Uterus (tissue), 4 donors: ENCODE results near the gene ZNF687. TPM values are rescaled to one million over a fixed set of nuclear protein-coding genes. Genes with fewer than 3 reads are reported as not detected.

Source experiments
- DNase-seq, 2 donors: peaks; one replicate each; pipeline ENCODE4 v3.0.0-alpha.2; 2019 to 2020
- H3K27ac ChIP-seq, 2 donors: fragments of 200-600 bp; sonication (generic); 1 replicate in 1 of 2; 2 replicates in 1 of 2; pipeline ENCODE4 v1.5.1; 2016 to 2018
- H3K27me3 ChIP-seq, 2 donors: fragments of 200-600 bp; sonication (generic); one replicate each; pipeline ENCODE4 v1.5.1; 2018 to 2019; ENCODE audit warnings: control low read depth in 1 of 2
- H3K36me3 ChIP-seq, 2 donors: fragments of 200-600 bp; sonication (generic); one replicate each; pipeline ENCODE4 v1.5.1; 2019; ENCODE audit warnings: control low read depth in 1 of 2
- H3K4me1 ChIP-seq, 2 donors: fragments of 200-600 bp; sonication (generic); one replicate each; pipeline ENCODE4 v1.5.1; 2018 to 2019; ENCODE audit warnings: control low read depth in 1 of 2
- H3K4me3 ChIP-seq, 2 donors: fragments of 200-600 bp; sonication (generic); 1 replicate in 1 of 2; 2 replicates in 1 of 2; pipeline ENCODE4 v1.5.1; 2018 to 2019; ENCODE audit warnings: mild to moderate bottlenecking in 1 of 2
- H3K9me3 ChIP-seq, 2 donors: fragments of 200-600 bp; sonication (generic); one replicate each; pipeline ENCODE4 v1.5.1; 2019; ENCODE audit warnings: control low read depth in 1 of 2
- POLR2A ChIP-seq, 2 donors: fragments of 450-650 bp; IDR thresholded peaks; one replicate each; pipeline ENCODE4 v1.6.1; 2016; ENCODE audit warnings: antibody characterized with exemption in 2 of 2, mild to moderate bottlenecking in 1 of 2, moderate library complexity in 1 of 2
- intact Hi-C: fragments of 100-400 bp; cut with DNase I; formaldehyde crosslinking; loops from one replicate; pipeline ENCODE4 v1.15.1; 2023; ENCODE audit warnings: low total_unique reads
- total RNA-seq, 4 donors: library from RNA; depleted of rRNA in 3 of 4; stranded (reverse); fragments of >200 nt in 3 of 4; gene quantifications; one replicate each; pipeline versions ENCODE4 v1.1.0 to v1.2.4, GENCODE V29; 2014 to 2023
- TF ChIP-seq, protein P1 (sequence below), 4 experiments: fragments of 200-600 bp in 2 of 4; fragments of 450-650 bp in 2 of 4; sonication (generic) in 2 of 4; IDR thresholded peaks; one replicate each; pipeline ENCODE4 v1.5.1; 2016 to 2019; ENCODE audit warnings: antibody characterized with exemption in 4 of 4, mild to moderate bottlenecking in 2 of 4, moderate library complexity in 1 of 4
- donor health status: DM: yes; HTN: yes; CAD: no.

Gene ZNF687
- total RNA-seq, 4 donors from 2014 or later = 6.4 to 31.9 (median 10.9) TPM

GRCh38 chr1:151292207-151293030, 10.3 kb downstream of the ZNF687 start:
- intact Hi-C loops = loop anchor here (10.0 kb wide), 1 partner anchor 102 kb away; the partner anchor contains the start of gene PSMB4
- no peaks in the 10 kb centered on the region for H3K4me1 ChIP-seq
- DNase-seq = no peak
- H3K9me3 ChIP-seq = no peaks in the 10 kb centered on the region
- H3K36me3 ChIP-seq = no peaks in the 10 kb centered on the region
- TF ChIP-seq POLR2A (IDR thresholded peaks at IDR 0.05) = no peak
- TF ChIP-seq, protein P1, sequence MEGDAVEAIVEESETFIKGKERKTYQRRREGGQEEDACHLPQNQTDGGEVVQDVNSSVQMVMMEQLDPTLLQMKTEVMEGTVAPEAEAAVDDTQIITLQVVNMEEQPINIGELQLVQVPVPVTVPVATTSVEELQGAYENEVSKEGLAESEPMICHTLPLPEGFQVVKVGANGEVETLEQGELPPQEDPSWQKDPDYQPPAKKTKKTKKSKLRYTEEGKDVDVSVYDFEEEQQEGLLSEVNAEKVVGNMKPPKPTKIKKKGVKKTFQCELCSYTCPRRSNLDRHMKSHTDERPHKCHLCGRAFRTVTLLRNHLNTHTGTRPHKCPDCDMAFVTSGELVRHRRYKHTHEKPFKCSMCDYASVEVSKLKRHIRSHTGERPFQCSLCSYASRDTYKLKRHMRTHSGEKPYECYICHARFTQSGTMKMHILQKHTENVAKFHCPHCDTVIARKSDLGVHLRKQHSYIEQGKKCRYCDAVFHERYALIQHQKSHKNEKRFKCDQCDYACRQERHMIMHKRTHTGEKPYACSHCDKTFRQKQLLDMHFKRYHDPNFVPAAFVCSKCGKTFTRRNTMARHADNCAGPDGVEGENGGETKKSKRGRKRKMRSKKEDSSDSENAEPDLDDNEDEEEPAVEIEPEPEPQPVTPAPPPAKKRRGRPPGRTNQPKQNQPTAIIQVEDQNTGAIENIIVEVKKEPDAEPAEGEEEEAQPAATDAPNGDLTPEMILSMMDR (IDR thresholded peaks at IDR 0.05) = no peak
- no peak overlapping the region for H3K27ac ChIP-seq
- H3K4me3 ChIP-seq = no peak overlapping the region
- no peaks in the 10 kb centered on the region for H3K27me3 ChIP-seq

DNA sequence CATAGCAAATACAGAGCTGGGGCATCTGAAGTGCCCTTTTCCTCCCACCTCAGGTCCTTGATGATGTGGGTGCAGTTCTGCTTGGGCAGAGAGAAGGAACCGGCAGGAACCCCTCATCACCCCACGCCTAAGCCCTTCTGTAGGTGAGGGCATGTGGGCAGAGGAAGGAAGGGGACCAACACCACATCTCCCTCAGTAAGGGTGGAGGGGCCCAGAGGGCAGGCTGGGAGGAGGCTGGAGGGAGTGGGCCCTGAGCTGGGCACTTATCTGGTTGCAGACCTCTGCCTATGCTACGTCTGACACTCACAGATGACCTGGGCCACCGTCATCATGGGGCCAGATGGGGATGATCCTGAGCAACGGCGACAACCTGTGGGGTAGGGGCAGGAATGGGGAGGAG, 11.0 kb downstream of the ZNF687 start:
- H3K27me3 ChIP-seq = no peaks in the 10 kb centered on the region
- H3K4me1 ChIP-seq = no peaks in the 10 kb centered on the region
- no peaks in the 10 kb centered on the region for H3K36me3 ChIP-seq
- H3K27ac ChIP-seq = no peak overlapping the region
- no peaks in the 10 kb centered on the region for H3K9me3 ChIP-seq
- TF ChIP-seq, protein P1 (IDR thresholded peaks at IDR 0.05) = no peak
- no peak for TF ChIP-seq POLR2A (IDR thresholded peaks at IDR 0.05)
- intact Hi-C loops = loop anchor here (10.0 kb wide), 1 partner anchor 102 kb away; the partner anchor contains the start of gene PSMB4
- H3K4me3 ChIP-seq = no peak overlapping the region
- no peak for DNase-seq

DNA sequence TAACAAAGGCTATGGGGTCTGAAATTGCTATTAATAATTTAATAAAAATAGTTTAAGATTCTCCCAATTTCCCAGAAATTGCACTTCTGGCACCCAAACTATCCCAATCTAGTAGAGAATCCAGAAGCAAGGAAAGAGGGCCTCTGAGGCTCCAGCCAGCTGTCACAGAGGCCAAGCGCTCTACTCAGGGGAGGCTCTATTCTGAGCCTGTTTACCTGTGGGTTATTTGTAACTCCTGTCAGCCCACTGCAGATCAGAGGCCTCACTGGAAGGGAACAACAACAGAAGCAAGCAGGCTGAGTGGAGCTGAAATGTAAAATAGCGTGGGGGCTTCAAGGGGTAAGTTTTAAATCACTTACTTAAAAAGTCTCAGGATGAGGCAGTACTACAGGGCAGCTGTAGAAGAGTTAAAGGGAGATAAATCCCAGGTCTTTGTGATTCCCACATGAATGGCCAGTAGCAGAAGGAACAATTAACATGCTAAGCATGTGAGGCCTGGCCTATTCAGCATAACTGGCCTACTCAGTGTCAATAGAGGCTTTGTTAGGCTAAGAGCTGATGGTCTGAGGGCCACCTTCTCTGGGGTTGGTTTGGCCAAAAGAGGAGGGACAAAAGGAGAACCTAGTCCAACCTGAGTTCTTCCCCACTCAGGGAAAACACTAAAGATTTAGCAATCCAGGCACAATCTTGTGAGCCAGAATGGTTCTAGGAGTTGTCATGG, 12.8 kb downstream of the ZNF687 start:
- Histone ChIP-seq H3K4me1 (no peaks in the 10 kb centered on the region), H3K27ac (no peak overlapping the region), H3K9me3 (no peaks in the 10 kb centered on the region), H3K4me3 (no peak overlapping the region), H3K27me3 (no peaks in the 10 kb centered on the region), H3K36me3 (no peaks in the 10 kb centered on the region)
- intact Hi-C loops = loop anchor here (10.0 kb wide), 1 partner anchor 100 kb away; the partner anchor contains the start of gene PSMB4
- DNase-seq = no peak
- TF ChIP-seq, protein P1 (IDR thresholded peaks at IDR 0.05) = no peak
- no peak for TF ChIP-seq POLR2A (IDR thresholded peaks at IDR 0.05)

GRCh38 chr1:151309811-151310323, 27.8 kb downstream of the ZNF687 start:
- Histone ChIP-seq H3K36me3 (no peaks in the 10 kb centered on the region), H3K27me3 (no peaks in the 10 kb centered on the region), H3K27ac (peak overlapping the region; percentile 76 to 88), H3K4me1 (peaks cover 41% of the 10 kb centered on the region in 2 donors), H3K4me3 (no peak overlapping the region), H3K9me3 (no peaks in the 10 kb centered on the region)
- intact Hi-C loops = no loop called here
- no peak for TF ChIP-seq POLR2A (IDR thresholded peaks at IDR 0.05)
- TF ChIP-seq, protein P1 (IDR thresholded peaks at IDR 0.05) = no peak
- DNase-seq = peak in 1 of 2 donors; percentile 60
